Nephron (organoid): ENCODE measurements around the gene LRG1.

ENCODE experiments used
- H3K27ac Mint-ChIP-seq, 3 experiments: 2 replicates each; pipeline ENCODE4 v1.8.0; 2020; ENCODE audit warnings: mixed read lengths in 3 of 3, mild to moderate bottlenecking in 2 of 3, moderate library complexity in 1 of 3
- H3K27me3 Mint-ChIP-seq: 2 replicates; pipeline ENCODE4 v1.8.0; 2021; ENCODE audit warnings: low read depth, mild to moderate bottlenecking, moderate library complexity, mixed read lengths
- H3K36me3 Mint-ChIP-seq: 2 replicates; pipeline ENCODE4 v1.8.0; 2020; ENCODE audit warnings: low read depth, mixed read lengths
- H3K4me1 Mint-ChIP-seq: 2 replicates; pipeline ENCODE4 v1.8.0; 2020; ENCODE audit warnings: mixed read lengths
- H3K4me3 Mint-ChIP-seq, 3 experiments: 2 replicates each; pipeline ENCODE4 v1.8.0; 2020; ENCODE audit warnings: mild to moderate bottlenecking in 3 of 3, mixed read lengths in 3 of 3, moderate library complexity in 2 of 3
- H3K9me3 Mint-ChIP-seq: 2 replicates; pipeline ENCODE4 v1.8.0; 2020; ENCODE audit warnings: mixed read lengths
- TF ChIP-seq, protein P1 (sequence below), 3 experiments: fragments of 200-600 bp; sonication (generic); IDR thresholded peaks; one replicate each; pipeline ENCODE4 v1.5.0; 2021; ENCODE audit warnings: antibody characterized with exemption in 3 of 3; ENCODE audit not compliant: unreplicated experiment in 3 of 3

LRG1 gene

DNA sequence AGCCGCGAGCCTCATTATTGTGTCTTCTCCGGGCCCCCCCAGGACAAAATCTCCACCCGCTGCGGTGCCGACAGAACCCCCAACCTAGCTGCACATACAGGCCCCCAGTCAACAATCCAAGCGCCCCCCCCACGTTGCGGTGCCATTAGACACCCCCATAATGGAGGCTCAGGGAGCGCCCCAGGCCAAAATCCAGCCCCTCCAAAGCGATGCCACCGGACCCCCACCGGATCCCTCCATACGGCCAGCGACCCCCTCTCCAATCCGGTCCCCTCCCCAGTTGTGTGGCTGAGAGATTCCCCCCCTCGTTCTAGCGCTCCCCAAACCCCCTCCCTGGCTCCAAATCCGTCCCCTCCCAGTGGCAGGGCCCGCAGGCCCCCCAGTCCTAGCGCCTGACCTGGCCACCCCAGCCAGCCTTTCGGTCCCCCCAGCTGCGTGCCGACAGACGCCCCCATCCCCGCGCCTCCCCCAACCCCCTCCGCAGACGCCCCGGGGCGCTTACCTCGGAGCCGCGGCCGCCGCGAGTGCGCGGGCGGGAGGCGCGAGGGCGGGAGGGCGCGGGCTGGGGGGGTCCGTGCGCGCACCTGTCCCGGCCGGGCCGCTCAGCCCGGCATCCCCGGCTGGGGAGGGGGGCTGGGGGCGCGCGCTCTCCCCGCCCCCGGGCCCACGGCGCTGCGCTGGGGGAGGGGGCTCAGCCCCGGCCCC is 41.3 kb upstream of the LRG1 start:
- TF ChIP-seq, protein P1, sequence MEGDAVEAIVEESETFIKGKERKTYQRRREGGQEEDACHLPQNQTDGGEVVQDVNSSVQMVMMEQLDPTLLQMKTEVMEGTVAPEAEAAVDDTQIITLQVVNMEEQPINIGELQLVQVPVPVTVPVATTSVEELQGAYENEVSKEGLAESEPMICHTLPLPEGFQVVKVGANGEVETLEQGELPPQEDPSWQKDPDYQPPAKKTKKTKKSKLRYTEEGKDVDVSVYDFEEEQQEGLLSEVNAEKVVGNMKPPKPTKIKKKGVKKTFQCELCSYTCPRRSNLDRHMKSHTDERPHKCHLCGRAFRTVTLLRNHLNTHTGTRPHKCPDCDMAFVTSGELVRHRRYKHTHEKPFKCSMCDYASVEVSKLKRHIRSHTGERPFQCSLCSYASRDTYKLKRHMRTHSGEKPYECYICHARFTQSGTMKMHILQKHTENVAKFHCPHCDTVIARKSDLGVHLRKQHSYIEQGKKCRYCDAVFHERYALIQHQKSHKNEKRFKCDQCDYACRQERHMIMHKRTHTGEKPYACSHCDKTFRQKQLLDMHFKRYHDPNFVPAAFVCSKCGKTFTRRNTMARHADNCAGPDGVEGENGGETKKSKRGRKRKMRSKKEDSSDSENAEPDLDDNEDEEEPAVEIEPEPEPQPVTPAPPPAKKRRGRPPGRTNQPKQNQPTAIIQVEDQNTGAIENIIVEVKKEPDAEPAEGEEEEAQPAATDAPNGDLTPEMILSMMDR (IDR thresholded peaks at IDR 0.05; ENCODE audit: unreplicated experiment in 3 of 3) = no peak
- Mint-ChIP-seq H3K27ac (no peak overlapping the region), H3K36me3 (no peaks in the 10 kb centered on the region), H3K4me1 (peaks cover 27% of the 10 kb centered on the region), H3K4me3 (peak overlapping the region; percentile 86 to 90 (median 88)), H3K9me3 (no peaks in the 10 kb centered on the region), H3K27me3 (peaks cover 29% of the 10 kb centered on the region)

DNA sequence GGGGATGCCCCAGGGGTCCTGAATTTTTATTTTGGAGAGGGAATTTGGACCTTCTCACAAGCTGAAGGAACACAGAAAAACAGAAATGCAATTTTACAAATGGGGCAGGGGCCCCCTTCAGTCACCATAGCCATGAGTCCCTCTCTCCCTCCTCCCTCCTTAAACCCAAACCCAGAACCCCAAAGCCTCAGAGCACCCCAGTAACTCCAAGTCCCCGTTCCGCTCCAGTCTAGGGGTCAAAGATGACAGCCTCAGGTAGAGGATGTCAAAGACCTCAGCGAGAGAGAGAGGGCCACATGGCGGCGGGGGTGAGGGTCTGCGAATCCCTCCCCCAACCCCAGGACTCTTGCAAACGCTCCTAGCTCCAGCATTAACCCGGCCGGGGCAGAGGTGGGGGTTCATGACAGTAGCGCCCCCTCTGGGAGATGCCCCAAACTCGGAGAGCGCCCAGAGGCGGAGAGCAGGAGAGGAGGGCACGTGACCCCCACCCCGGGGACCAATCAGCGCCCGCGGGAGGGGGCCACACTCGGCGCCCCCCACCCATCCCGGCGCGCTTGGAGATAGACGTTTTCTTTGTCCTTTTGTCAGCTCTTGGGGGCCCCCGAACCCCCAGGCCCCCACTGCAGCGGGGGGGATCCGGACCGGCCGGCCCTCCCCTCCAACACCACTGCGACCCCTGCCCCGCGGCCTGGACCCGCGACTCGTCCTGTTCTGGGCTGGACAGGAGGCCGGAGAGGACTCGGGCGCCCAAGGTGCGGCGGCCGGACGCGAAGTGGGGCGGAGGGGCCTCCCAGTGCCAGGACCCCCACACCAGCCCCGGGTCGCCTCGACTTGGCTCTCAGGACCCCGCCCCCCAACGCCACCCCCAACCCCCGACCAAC is 40.4 kb upstream of the LRG1 start:
- Mint-ChIP-seq H3K27me3 (peaks cover 26% of the 10 kb centered on the region), H3K4me1 (peaks cover 30% of the 10 kb centered on the region), H3K27ac (peak overlapping the region in 1 of 3 experiments; percentile 41), H3K9me3 (no peaks in the 10 kb centered on the region), H3K4me3 (peak overlapping the region; percentile 82 to 88 (median 83)), H3K36me3 (no peaks in the 10 kb centered on the region)
- TF ChIP-seq, protein P1 (IDR thresholded peaks at IDR 0.05; ENCODE audit: unreplicated experiment in 3 of 3) = peak in 2 of 3 experiments; percentile 8 to 14

- TF ChIP-seq, protein P1 (IDR thresholded peaks at IDR 0.05; ENCODE audit: unreplicated experiment in 3 of 3) = no peak
- Mint-ChIP-seq H3K27me3 (peaks cover 26% of the 10 kb centered on the region), H3K27ac (no peak overlapping the region), H3K36me3 (no peaks in the 10 kb centered on the region), H3K9me3 (no peaks in the 10 kb centered on the region), H3K4me3 (peak overlapping the region; percentile 78 to 83 (median 82)), H3K4me1 (peaks cover 34% of the 10 kb centered on the region)
Observed at GRCh38 chr19:4579389-4579788, 39.6 kb upstream of the LRG1 start.

DNA sequence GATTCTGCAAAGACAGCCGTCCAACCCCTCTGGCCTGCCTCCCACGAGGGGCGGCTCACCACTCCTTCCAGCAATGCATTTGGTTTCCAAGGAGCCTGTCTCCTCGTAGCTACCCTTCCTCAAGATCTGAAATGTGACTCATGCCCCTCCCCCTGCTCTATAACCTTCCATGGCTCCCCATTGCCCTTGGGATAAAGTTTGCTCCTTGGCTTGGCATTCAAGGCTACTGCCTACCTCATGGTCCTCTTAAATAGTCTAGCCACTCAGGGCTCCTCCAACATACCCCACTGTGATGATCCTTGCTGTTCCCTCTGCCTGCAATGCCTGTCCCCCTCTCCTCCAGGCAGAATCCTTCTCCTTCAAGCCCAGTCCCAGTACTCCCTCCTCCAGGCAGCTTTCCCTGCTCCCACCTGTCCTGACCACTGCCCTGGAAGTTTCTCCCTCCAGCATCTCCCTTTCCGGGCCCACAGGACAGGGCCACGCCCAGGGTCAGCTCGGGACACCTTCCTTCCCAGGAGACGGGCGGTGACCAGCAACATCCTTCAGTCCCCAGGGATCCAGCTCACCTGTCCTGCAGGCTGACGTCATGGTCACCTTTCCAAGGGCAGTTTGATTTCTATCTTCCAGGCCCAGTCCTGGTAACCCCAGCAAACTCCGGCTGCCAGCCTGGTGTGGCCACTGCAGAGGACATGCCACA is 38.9 kb upstream of the LRG1 start:
- Mint-ChIP-seq H3K27me3 (peaks cover 26% of the 10 kb centered on the region), H3K4me3 (peak overlapping the region; percentile 78 to 83 (median 82)), H3K36me3 (no peaks in the 10 kb centered on the region), H3K9me3 (no peaks in the 10 kb centered on the region), H3K27ac (peak overlapping the region in 1 of 3 experiments; percentile 51), H3K4me1 (peaks cover 34% of the 10 kb centered on the region)
- TF ChIP-seq, protein P1 (IDR thresholded peaks at IDR 0.05; ENCODE audit: unreplicated experiment in 3 of 3) = no peak

- Mint-ChIP-seq H3K4me3 (peak overlapping the region in 1 of 3 experiments; percentile 12), H3K36me3 (no peaks in the 10 kb centered on the region), H3K27ac (peak overlapping the region; percentile 56 to 84 (median 75)), H3K4me1 (peaks cover 29% of the 10 kb centered on the region), H3K9me3 (no peaks in the 10 kb centered on the region), H3K27me3 (peaks cover 18% of the 10 kb centered on the region)
- TF ChIP-seq, protein P1 (IDR thresholded peaks at IDR 0.05; ENCODE audit: unreplicated experiment in 3 of 3) = no peak
Observed at GRCh38 chr19:4577020-4577782, 37.4 kb upstream of the LRG1 start.
